ENCODE results near the gene TMEM175.

TMEM175 gene

DNA sequence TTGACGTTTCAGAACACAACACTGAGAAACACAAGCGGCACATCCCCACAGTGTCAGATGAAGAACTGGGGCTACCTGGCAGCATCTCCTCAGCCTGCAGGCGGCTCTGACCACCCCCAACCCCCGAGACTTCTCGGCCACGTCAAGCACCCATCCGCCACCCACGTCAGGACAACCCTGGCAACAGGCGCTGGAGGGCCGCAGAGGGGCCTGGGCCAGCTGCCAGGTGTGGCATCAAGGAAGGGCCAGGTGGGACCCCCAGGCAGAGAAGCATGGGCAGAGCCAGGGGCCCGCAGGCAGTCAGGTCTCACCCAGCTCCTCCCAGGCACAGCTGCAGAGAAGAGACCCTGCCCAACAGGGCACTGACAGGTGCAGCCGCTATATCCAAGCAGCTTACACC, 22.4 kb upstream of the TMEM175 start:
- TF ChIP-seq, protein P1, sequence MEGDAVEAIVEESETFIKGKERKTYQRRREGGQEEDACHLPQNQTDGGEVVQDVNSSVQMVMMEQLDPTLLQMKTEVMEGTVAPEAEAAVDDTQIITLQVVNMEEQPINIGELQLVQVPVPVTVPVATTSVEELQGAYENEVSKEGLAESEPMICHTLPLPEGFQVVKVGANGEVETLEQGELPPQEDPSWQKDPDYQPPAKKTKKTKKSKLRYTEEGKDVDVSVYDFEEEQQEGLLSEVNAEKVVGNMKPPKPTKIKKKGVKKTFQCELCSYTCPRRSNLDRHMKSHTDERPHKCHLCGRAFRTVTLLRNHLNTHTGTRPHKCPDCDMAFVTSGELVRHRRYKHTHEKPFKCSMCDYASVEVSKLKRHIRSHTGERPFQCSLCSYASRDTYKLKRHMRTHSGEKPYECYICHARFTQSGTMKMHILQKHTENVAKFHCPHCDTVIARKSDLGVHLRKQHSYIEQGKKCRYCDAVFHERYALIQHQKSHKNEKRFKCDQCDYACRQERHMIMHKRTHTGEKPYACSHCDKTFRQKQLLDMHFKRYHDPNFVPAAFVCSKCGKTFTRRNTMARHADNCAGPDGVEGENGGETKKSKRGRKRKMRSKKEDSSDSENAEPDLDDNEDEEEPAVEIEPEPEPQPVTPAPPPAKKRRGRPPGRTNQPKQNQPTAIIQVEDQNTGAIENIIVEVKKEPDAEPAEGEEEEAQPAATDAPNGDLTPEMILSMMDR (IDR thresholded peaks at IDR 0.05; ENCODE audit: low read depth, low read length, missing control alignments): no peak
- H3K4me3 ChIP-seq (ENCODE audit: low read depth, low read length): no peak overlapping the region
- DNase-seq (ENCODE audit: low read depth): no peak

- H3K4me3 ChIP-seq (ENCODE audit: low read depth, low read length): no peak overlapping the region
- no peak for DNase-seq (ENCODE audit: low read depth)
- TF ChIP-seq, protein P1 (IDR thresholded peaks at IDR 0.05; ENCODE audit: low read depth, low read length, missing control alignments): no peak
Measured at GRCh38 chr4:910366-911091, 21.7 kb upstream of the TMEM175 start.

DNA sequence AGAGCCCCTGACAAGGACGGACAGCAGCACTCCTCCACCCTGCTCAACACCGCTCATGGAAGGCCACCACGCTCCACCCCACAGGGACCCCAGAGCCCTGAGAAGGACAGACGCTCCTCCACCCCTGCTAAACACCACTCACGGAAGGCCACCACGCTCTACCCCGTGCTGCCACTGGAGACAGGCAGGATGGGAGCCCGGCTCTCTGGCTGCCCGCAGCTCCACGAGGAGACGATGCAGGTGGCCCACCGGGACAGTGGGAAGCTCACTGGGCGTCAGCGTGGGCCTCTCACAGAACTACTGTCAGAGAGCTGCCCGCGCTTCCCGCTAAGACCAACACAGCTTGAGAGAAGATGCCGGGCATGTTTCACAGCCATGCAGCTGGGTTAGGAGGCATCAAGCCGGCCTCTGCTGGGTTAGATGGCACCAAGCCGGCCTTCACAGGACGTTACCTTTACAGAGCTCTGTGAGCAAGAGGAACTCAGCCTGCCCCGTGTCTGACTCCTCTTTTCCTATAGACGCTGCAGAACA, 21.0 kb upstream of the TMEM175 start:
- DNase-seq (ENCODE audit: low read depth): no peak
- H3K4me3 ChIP-seq (ENCODE audit: low read depth, low read length): no peak overlapping the region
- TF ChIP-seq, protein P1 (IDR thresholded peaks at IDR 0.05; ENCODE audit: low read depth, low read length, missing control alignments): no peak

DNA sequence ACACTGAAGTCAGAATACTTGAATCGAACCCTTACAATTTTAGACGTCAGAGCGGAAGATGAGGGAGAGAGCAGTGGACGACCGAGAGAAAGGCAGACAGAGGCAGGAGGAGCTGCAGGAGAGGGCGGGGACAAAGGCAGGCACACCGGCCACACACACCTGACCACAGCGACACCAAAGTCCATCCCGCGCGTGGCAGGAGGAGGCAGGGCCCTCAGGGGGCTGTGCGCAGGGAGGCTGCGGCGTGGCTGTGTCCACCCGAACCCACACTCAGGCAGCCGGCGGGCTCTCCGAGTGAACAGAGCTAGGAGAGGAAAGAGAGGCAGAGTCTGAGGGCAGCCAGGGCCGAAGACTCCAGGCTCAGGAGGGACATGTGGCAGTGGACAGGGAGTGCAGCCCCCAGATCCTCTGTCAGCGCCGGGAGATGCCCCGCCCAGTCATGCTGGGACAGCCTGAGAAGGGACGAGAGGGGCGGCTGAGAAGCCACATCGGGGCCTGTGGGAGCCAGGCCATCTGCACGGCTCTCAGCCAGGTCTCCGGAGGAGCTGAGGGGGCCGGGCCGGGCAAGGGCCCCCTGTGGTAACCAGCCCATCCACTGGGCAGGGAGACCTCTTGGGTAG, 20.3 kb upstream of the TMEM175 start:
- H3K4me3 ChIP-seq (ENCODE audit: low read depth, low read length): no peak overlapping the region
- TF ChIP-seq, protein P1 (IDR thresholded peaks at IDR 0.05; ENCODE audit: low read depth, low read length, missing control alignments): no peak
- no peak for DNase-seq (ENCODE audit: low read depth)

DNA sequence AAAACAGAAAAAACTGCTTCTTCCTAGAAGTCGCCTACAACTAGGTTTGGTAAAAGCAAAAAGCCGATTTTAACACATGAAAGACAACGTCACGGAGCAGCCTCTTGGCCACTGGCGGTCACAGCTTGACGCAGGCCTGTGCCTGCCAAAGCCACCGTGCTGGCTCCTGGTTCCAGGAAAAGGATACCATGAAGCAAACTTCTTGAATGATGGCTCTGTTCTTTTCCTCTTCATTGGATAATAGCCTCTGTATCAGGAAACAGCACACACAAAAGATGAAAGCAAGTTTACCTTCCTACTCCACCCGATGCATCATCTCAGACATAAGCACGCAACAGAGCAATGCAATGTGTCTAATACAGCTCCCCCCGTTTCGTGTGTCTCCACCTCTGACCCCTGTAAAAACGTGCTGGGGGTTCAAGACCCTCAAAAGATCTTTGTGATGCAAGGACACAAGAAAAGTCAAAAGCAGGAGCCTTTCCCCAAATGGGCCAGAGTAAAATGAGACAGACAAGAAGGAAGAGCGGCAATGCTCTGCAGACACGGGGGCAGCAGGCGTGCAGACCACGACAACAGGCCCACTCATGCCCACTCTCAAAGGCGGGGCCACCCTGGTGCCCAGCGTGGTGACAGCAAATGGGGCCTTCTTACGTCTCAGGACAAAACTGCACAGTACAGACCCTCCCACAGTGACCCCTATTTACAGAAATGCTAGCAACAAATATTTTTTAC, 19.5 kb upstream of the TMEM175 start:
- H3K4me3 ChIP-seq (ENCODE audit: low read depth, low read length): no peak overlapping the region
- TF ChIP-seq, protein P1 (IDR thresholded peaks at IDR 0.05; ENCODE audit: low read depth, low read length, missing control alignments): no peak
- no peak for DNase-seq (ENCODE audit: low read depth)

DNA sequence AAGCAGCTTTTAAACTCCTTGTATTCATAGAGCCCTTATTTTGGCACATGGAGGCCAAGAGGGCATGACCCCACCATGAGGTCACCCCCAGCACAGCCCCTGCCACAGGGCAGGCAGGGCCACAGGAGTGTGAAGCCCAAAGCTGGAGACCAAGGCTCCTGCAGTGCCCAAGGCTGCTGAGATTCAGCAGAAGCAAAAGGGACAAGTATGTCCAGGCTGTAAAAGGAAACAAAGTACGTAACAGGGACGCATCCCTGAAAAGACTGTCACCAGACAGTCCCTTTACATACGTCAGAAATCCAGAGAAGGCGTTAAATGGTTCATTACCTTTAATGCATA, 19.0 kb upstream of the TMEM175 start:
- DNase-seq (ENCODE audit: low read depth): no peak
- no peak overlapping the region for H3K4me3 ChIP-seq (ENCODE audit: low read depth, low read length)
- TF ChIP-seq, protein P1 (IDR thresholded peaks at IDR 0.05; ENCODE audit: low read depth, low read length, missing control alignments): no peak
